Skeletal muscle satellite cell (primary cell): ENCODE results near the gene CD79B. TPM values are rescaled to one million over a fixed set of nuclear protein-coding genes. Genes with fewer than 3 reads are reported as not detected.
"Not testable (repeated sequence)": the region's sequence is repeated elsewhere in the genome, so short reads cannot be mapped to it uniquely, and the experiment has no call there.

ENCODE experiments used
- H3K27me3 ChIP-seq: 2 replicates; pipeline ENCODE4 v1.7.0; 2013; ENCODE audit warnings: low read length; ENCODE audit not compliant: control insufficient read depth, insufficient read depth
- H3K36me3 ChIP-seq: 2 replicates; pipeline ENCODE4 v1.7.0; 2013; ENCODE audit warnings: mild to moderate bottlenecking, control low read depth, low read length; ENCODE audit not compliant: insufficient read depth
- H3K4me1 ChIP-seq: 2 replicates; pipeline ENCODE4 v1.7.0; 2013; ENCODE audit warnings: low read length; ENCODE audit not compliant: control insufficient read depth, insufficient read depth
- H3K4me2 ChIP-seq: 2 replicates; pipeline ENCODE4 v1.7.0; 2013; ENCODE audit warnings: mild to moderate bottlenecking, low read length
- H3K4me3 ChIP-seq: 2 replicates; pipeline ENCODE4 v1.7.0; 2013; ENCODE audit warnings: low read length
- H3K9ac ChIP-seq: 2 replicates; pipeline ENCODE4 v1.7.0; 2013; ENCODE audit warnings: mild to moderate bottlenecking, low read depth, low read length, moderate library complexity
- H3K9me3 ChIP-seq: replicated peaks from 2 replicates; pipeline ENCODE4 v1.7.0; 2013; ENCODE audit warnings: mild to moderate bottlenecking, control low read depth, low read length
- small RNA-seq: library from RNA; depleted of rRNA; stranded (forward); fragments of <200 nt; gene quantifications from one replicate; pipeline ENCODE3, GENCODE V24; 2012

The CD79B gene

GRCh38 chr17:63881337-63881736 is 50.8 kb downstream of the CD79B start:
- H3K4me2 ChIP-seq, H3K9me3 ChIP-seq, H3K36me3 ChIP-seq, H3K9ac ChIP-seq, H3K4me1 ChIP-seq, H3K4me3 ChIP-seq: not testable (repeated sequence)
- H3K27me3 ChIP-seq, result peaks cover 18% of the 10 kb centered on the region

- Histone ChIP-seq H3K4me3 (no peak overlapping the region), H3K9me3 (no peaks in the 10 kb centered on the region), H3K9ac (no peak overlapping the region), H3K36me3 (no peaks in the 10 kb centered on the region), H3K27me3 (peaks cover 18% of the 10 kb centered on the region), H3K4me1 (no peaks in the 10 kb centered on the region), H3K4me2 (no peak overlapping the region)
Measured at GRCh38 chr17:63880706-63881105, 51.4 kb downstream of the CD79B start.

Small RNA genes within 50 kb of the gene (small RNA-seq; reads per million reads assigned to genes)
- gene AC040958.1 (not detected), gene AC127029.1 (not detected), gene GH1 (not detected)
